ENCODE measurements around the gene STIM2. TPM values are rescaled to one million over a fixed set of nuclear protein-coding genes. Genes with fewer than 3 reads are reported as not detected.
A peak's percentile ranks its signal among the peaks of the same experiment; 100 is the strongest.

Gene STIM2
- total and polyA plus RNA-seq, 10 of the 15 experiments (the other 5 are each of a cell fraction or from before 2014, with no cell fraction given) = 4.7 to 41.5 (median 16.9) TPM

DNA sequence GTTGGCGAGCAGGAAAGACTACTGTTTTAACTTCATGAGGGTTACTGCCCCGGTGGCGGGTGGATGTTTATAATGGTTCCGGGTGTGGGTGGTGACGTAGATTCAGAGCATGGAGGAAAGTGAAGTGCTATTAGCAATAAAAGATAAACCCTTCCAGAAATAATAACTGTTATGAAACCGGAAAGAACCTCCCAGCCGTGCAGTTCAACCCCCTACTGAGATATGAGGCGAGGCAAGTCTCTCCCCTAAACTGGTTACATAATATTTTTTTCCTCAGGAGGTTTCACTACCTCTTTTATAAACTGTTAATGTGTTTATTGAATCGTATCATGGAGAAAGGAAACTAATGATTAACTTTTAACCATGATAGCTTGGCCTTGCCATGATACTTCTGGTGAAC, 33.9 kb upstream of the STIM2 start (continued):
- TF ChIP-seq HSF1 (IDR thresholded peaks at IDR 0.05; ENCODE audit: low read depth, low read length) = no peak
- TF ChIP-seq ZBTB33 (IDR thresholded peaks at IDR 0.05) = 0 out of 2 replicates have a peak, but pooled peaks have one; percentile 2
- no peak for TF ChIP-seq NR2C2 (IDR thresholded peaks at IDR 0.05; ENCODE audit: borderline replicate concordance, control insufficient read depth, insufficient read length, low read depth)
- TF ChIP-seq EP300 (IDR thresholded peaks at IDR 0.05; ENCODE audit: borderline replicate concordance in 1 of 2, control insufficient read depth in 1 of 2, low read depth in 2 of 2, low read length in 2 of 2) = peak; percentile 91 to 93
- peak; percentile 70 for TF ChIP-seq GABPA (IDR thresholded peaks at IDR 0.05; ENCODE audit: low read depth)
- TF ChIP-seq MYC (IDR thresholded peaks at IDR 0.05; ENCODE audit: insufficient read depth, insufficient read length, insufficient replicate concordance, low read length, severe bottlenecking) = no peak
- TF ChIP-seq FOS (IDR thresholded peaks at IDR 0.05; ENCODE audit: borderline replicate concordance, extremely low read depth, insufficient read length) = no peak
- peak; percentile 35 to 46; a peak in 2 of 4 replicates for TF ChIP-seq BHLHE40 (IDR thresholded peaks at IDR 0.05; ENCODE audit: borderline replicate concordance in 1 of 2, low read depth in 2 of 2, low read length in 1 of 2)
- peak; percentile 96 for TF ChIP-seq ATF7 (IDR thresholded peaks at IDR 0.05; ENCODE audit: low read depth)
- 0 out of 2 replicates have a peak, but pooled peaks have one; percentile 37 for TF ChIP-seq NR2C1 (IDR thresholded peaks at IDR 0.05)
- TF ChIP-seq SMC3 (IDR thresholded peaks at IDR 0.05; ENCODE audit: borderline replicate concordance, low read length) = no peak
- TF ChIP-seq, protein P1, sequence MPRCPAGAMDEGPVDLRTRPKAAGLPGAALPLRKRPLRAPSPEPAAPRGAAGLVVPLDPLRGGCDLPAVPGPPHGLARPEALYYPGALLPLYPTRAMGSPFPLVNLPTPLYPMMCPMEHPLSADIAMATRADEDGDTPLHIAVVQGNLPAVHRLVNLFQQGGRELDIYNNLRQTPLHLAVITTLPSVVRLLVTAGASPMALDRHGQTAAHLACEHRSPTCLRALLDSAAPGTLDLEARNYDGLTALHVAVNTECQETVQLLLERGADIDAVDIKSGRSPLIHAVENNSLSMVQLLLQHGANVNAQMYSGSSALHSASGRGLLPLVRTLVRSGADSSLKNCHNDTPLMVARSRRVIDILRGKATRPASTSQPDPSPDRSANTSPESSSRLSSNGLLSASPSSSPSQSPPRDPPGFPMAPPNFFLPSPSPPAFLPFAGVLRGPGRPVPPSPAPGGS (IDR thresholded peaks at IDR 0.05; ENCODE audit: borderline replicate concordance, insufficient read depth, low read depth, low read length, poor library complexity, severe bottlenecking) = peak; percentile 57
- no peak for TF ChIP-seq EZH2 (IDR thresholded peaks at IDR 0.05; ENCODE audit: borderline replicate concordance, control insufficient read depth, low read depth, low read length)
- TF ChIP-seq RELA (IDR thresholded peaks at IDR 0.05; ENCODE audit: borderline replicate concordance, partially characterized antibody) = no peak
- TF ChIP-seq SMARCA5 (IDR thresholded peaks at IDR 0.05) = no peak
- TF ChIP-seq, protein P2, sequence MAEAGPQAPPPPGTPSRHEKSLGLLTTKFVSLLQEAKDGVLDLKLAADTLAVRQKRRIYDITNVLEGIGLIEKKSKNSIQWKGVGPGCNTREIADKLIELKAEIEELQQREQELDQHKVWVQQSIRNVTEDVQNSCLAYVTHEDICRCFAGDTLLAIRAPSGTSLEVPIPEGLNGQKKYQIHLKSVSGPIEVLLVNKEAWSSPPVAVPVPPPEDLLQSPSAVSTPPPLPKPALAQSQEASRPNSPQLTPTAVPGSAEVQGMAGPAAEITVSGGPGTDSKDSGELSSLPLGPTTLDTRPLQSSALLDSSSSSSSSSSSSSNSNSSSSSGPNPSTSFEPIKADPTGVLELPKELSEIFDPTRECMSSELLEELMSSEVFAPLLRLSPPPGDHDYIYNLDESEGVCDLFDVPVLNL (IDR thresholded peaks at IDR 0.05; ENCODE audit: low read depth, low read length) = no peak
- peak; percentile 52; the same call in 1 of the 2 replicates for TF ChIP-seq NR2F1 (conservative IDR thresholded peaks at IDR 0.05)
- peak; percentile 98 for TF ChIP-seq SPI1 (IDR thresholded peaks at IDR 0.05; ENCODE audit: borderline replicate concordance, insufficient read depth, low read depth, low read length)
- TF ChIP-seq, protein P3, sequence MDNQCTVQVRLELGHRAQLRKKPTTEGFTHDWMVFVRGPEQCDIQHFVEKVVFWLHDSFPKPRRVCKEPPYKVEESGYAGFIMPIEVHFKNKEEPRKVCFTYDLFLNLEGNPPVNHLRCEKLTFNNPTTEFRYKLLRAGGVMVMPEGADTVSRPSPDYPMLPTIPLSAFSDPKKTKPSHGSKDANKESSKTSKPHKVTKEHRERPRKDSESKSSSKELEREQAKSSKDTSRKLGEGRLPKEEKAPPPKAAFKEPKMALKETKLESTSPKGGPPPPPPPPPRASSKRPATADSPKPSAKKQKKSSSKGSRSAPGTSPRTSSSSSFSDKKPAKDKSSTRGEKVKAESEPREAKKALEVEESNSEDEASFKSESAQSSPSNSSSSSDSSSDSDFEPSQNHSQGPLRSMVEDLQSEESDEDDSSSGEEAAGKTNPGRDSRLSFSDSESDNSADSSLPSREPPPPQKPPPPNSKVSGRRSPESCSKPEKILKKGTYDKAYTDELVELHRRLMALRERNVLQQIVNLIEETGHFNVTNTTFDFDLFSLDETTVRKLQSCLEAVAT (IDR thresholded peaks at IDR 0.05) = 0 out of 2 replicates have a peak, but pooled peaks have one; percentile 34
- TF ChIP-seq, protein P4, sequence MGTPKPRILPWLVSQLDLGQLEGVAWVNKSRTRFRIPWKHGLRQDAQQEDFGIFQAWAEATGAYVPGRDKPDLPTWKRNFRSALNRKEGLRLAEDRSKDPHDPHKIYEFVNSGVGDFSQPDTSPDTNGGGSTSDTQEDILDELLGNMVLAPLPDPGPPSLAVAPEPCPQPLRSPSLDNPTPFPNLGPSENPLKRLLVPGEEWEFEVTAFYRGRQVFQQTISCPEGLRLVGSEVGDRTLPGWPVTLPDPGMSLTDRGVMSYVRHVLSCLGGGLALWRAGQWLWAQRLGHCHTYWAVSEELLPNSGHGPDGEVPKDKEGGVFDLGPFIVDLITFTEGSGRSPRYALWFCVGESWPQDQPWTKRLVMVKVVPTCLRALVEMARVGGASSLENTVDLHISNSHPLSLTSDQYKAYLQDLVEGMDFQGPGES (IDR thresholded peaks at IDR 0.05) = no peak

All from GM12878 (cell line).